Right atrium auricular region (tissue), 2 donors: ENCODE measurements around the gene KLHDC9. TPM values are rescaled to one million over a fixed set of nuclear protein-coding genes. Genes with fewer than 3 reads are reported as not detected.

Source experiments
- DNase-seq: peaks from one replicate; pipeline ENCODE4 v3.0.0-alpha.2; 2019; ENCODE audit warnings: low spot score
- H3K27ac ChIP-seq, 2 donors: fragments of 200-600 bp; sonication (generic); 1 replicate in 1 of 2; 2 replicates in 1 of 2; pipeline ENCODE4 v1.5.1; 2016 to 2019
- H3K27me3 ChIP-seq, 2 donors: fragments of 200-600 bp; sonication (generic); one replicate each; pipeline versions ENCODE4 v1.5.1 to v1.6.0; 2017 to 2019
- H3K36me3 ChIP-seq: fragments of 200-600 bp; sonication (generic); one replicate; pipeline ENCODE4 v1.5.1; 2016
- H3K4me1 ChIP-seq, 2 donors: fragments of 200-600 bp; sonication (generic); one replicate each; pipeline versions ENCODE4 v1.5.1 to v1.6.0; 2017 to 2019
- H3K4me3 ChIP-seq, 2 donors: fragments of 200-600 bp; sonication (generic); 1 replicate in 1 of 2; 2 replicates in 1 of 2; pipeline ENCODE4 v1.5.1; 2017 to 2019; ENCODE audit warnings: mild to moderate bottlenecking in 1 of 2, moderate library complexity in 1 of 2
- H3K9me3 ChIP-seq, 2 donors: fragments of 200-600 bp; sonication (generic); one replicate each; pipeline ENCODE4 v1.5.1; 2019
- CTCF ChIP-seq, 2 donors: fragments of 200-600 bp; sonication (generic); IDR thresholded peaks; one replicate each; pipeline ENCODE4 v1.5.1; 2019; ENCODE audit warnings: antibody characterized with exemption in 2 of 2
- total RNA-seq, 2 donors: library from RNA; depleted of rRNA; stranded (reverse); fragments of >200 nt; gene quantifications; one replicate each; pipeline ENCODE4 v1.1.0, GENCODE V29; 2016

KLHDC9 gene
- total RNA-seq, 2 donors from 2014 or later: 2.9 to 7.8 TPM

- no peak for DNase-seq
- TF ChIP-seq CTCF (IDR thresholded peaks at IDR 0.05): no peak
- Histone ChIP-seq H3K27me3 (no peaks in the 10 kb centered on the region), H3K9me3 (no peaks in the 10 kb centered on the region), H3K27ac (no peak overlapping the region), H3K4me3 (no peak overlapping the region), H3K4me1 (no peaks in the 10 kb centered on the region), H3K36me3 (no peaks in the 10 kb centered on the region)
These were observed 13.6 kb upstream of the KLHDC9 start for GRCh38 chr1:161084597-161084988.

GRCh38 chr1:161085165-161085564 is 13.0 kb upstream of the KLHDC9 start:
- Histone ChIP-seq H3K4me1 (no peaks in the 10 kb centered on the region), H3K36me3 (no peaks in the 10 kb centered on the region), H3K9me3 (no peaks in the 10 kb centered on the region), H3K4me3 (no peak overlapping the region), H3K27ac (no peak overlapping the region), H3K27me3 (no peaks in the 10 kb centered on the region)
- no peak for DNase-seq
- TF ChIP-seq CTCF (IDR thresholded peaks at IDR 0.05): no peak

DNA sequence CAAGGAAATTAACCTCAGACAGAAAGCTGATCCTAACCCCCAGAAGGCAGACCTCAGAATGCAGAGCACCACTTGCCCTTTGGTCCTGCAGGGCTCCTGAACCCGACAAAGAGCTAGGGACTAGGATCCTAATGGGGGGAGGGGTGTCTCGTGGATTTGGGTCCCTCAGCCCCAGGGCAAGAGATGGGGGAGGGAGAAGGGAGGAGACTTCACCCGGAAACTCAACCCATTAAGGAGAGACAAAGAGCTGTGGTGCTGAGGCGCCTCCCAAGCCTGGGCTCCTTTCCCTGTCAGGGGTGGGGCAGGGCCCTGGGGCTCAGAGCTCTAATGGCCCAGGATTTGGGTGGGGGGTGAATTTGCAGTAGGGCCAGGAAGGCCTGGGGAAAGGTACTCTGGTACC is 11.7 kb upstream of the KLHDC9 start:
- no peak for DNase-seq
- Histone ChIP-seq H3K4me1 (no peaks in the 10 kb centered on the region), H3K27ac (no peak overlapping the region), H3K4me3 (no peak overlapping the region), H3K36me3 (no peaks in the 10 kb centered on the region), H3K27me3 (no peaks in the 10 kb centered on the region), H3K9me3 (no peaks in the 10 kb centered on the region)
- TF ChIP-seq CTCF (IDR thresholded peaks at IDR 0.05): no peak

- H3K36me3 ChIP-seq: no peaks in the 10 kb centered on the region
- no peak overlapping the region for H3K27ac ChIP-seq
- no peaks in the 10 kb centered on the region for H3K27me3 ChIP-seq
- H3K4me1 ChIP-seq: no peaks in the 10 kb centered on the region
- no peak for TF ChIP-seq CTCF (IDR thresholded peaks at IDR 0.05)
- H3K9me3 ChIP-seq: no peaks in the 10 kb centered on the region
- DNase-seq: no peak
- no peak overlapping the region for H3K4me3 ChIP-seq
These were observed 9.5 kb upstream of the KLHDC9 start for GRCh38 chr1:161088587-161089110.

GRCh38 chr1:161089251-161089924 is 8.8 kb upstream of the KLHDC9 start, which contains the start of gene NECTIN4:
NECTIN4 (minus strand) TSS chr1:161089558; CDS start chr1:161089296, 262 bp downstream.
- no peaks in the 10 kb centered on the region for H3K27me3 ChIP-seq
- H3K27ac ChIP-seq: no peak within 1 kb of the TSS
- TF ChIP-seq CTCF (IDR thresholded peaks at IDR 0.05): no peak
- no peak for DNase-seq
- H3K36me3 ChIP-seq: no peaks in the 10 kb centered on the region
- no peak within 1 kb of the TSS for H3K4me3 ChIP-seq
- H3K4me1 ChIP-seq: no peaks in the 10 kb centered on the region
- no peaks in the 10 kb centered on the region for H3K9me3 ChIP-seq

DNA sequence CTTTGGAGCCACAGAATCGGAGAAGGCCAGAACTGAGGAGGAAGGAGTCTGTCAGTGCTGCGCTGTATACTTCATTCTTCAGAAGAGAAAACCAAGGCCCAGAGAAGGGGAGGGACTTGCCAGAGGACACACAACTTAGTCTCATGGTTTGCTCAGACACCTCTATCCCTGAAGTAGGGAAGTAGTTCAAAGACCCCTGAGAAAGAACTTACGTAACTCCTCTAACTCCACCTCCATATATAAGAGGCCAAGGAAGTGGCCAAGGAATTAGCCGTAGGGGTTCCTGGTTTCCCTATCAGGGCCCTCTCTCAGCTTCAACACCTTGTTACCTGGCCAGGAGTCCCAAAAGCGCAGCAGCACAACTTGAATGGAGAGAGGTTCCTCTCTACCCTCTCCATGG is 8.2 kb upstream of the KLHDC9 start:
- Histone ChIP-seq H3K36me3 (no peaks in the 10 kb centered on the region), H3K27ac (no peak overlapping the region), H3K9me3 (no peaks in the 10 kb centered on the region), H3K4me3 (no peak overlapping the region), H3K4me1 (no peaks in the 10 kb centered on the region), H3K27me3 (no peaks in the 10 kb centered on the region)
- no peak for TF ChIP-seq CTCF (IDR thresholded peaks at IDR 0.05)
- no peak for DNase-seq
